SKM-1 treated with dmso at 0.1 percent for 144 hours (cell line): ENCODE measurements around the gene ADAMTS12.
"Not testable (repeated sequence)": the region's sequence is repeated elsewhere in the genome, so short reads cannot be mapped to it uniquely, and the experiment has no call there.

Experiments used
- DNase-seq: peaks from one replicate; lab custom pipeline; 2025; ENCODE audit not compliant: unreplicated experiment; lab: John Stamatoyannopoulos, UW

ADAMTS12 gene

GRCh38 chr5:33595303-33595702, 296.5 kb downstream of the ADAMTS12 start:
- no peak for DNase-seq

GRCh38 chr5:33594006-33594405, 297.8 kb downstream of the ADAMTS12 start:
- DNase-seq = no peak

GRCh38 chr5:33592245-33592644, 299.5 kb downstream of the ADAMTS12 start:
- DNase-seq = no peak

- peak; percentile 42 for DNase-seq
These were observed 303.0 kb downstream of the ADAMTS12 start for GRCh38 chr5:33588654-33589372.

- no peak for DNase-seq
These were observed 308.5 kb downstream of the ADAMTS12 start for GRCh38 chr5:33583332-33583731.

- no peak for DNase-seq
These were observed 309.4 kb downstream of the ADAMTS12 start for GRCh38 chr5:33582417-33582816.

GRCh38 chr5:33579789-33580188, 312.0 kb downstream of the ADAMTS12 start:
- DNase-seq = no peak

GRCh38 chr5:33579152-33579551, 312.6 kb downstream of the ADAMTS12 start:
- no peak for DNase-seq

GRCh38 chr5:33576726-33577590, 314.8 kb downstream of the ADAMTS12 start:
- DNase-seq = no peak

GRCh38 chr5:33565324-33565723, 326.5 kb downstream of the ADAMTS12 start:
- no peak for DNase-seq

- no peak for DNase-seq
These were observed 327.5 kb downstream of the ADAMTS12 start for GRCh38 chr5:33563983-33564908.

- no peak for DNase-seq
These were observed 328.3 kb downstream of the ADAMTS12 start for GRCh38 chr5:33563530-33563929.

GRCh38 chr5:33558489-33558888, 333.3 kb downstream of the ADAMTS12 start:
- DNase-seq = no peak

- no peak for DNase-seq
These were observed 334.2 kb downstream of the ADAMTS12 start for GRCh38 chr5:33557605-33558004.

- DNase-seq = no peak
These were observed 335.2 kb downstream of the ADAMTS12 start for GRCh38 chr5:33556330-33557328.

- DNase-seq = no peak
These were observed 341.7 kb downstream of the ADAMTS12 start for GRCh38 chr5:33549982-33550567.

- not testable (repeated sequence) for DNase-seq
These were observed 352.0 kb downstream of the ADAMTS12 start for GRCh38 chr5:33539790-33540189.

GRCh38 chr5:33539212-33539611, 352.6 kb downstream of the ADAMTS12 start:
- DNase-seq = no peak

- DNase-seq = no peak
These were observed 353.6 kb downstream of the ADAMTS12 start for GRCh38 chr5:33538201-33538600.

- no peak for DNase-seq
These were observed 354.6 kb downstream of the ADAMTS12 start for GRCh38 chr5:33537240-33537639.
